Measurements from ENCODE around the gene SLC38A2. TPM values are rescaled to one million over a fixed set of nuclear protein-coding genes. Genes with fewer than 3 reads are reported as not detected.

The SLC38A2 gene
- total and polyA plus RNA-seq, 9 donors, result 124 to 390 (median 197) TPM

DNA sequence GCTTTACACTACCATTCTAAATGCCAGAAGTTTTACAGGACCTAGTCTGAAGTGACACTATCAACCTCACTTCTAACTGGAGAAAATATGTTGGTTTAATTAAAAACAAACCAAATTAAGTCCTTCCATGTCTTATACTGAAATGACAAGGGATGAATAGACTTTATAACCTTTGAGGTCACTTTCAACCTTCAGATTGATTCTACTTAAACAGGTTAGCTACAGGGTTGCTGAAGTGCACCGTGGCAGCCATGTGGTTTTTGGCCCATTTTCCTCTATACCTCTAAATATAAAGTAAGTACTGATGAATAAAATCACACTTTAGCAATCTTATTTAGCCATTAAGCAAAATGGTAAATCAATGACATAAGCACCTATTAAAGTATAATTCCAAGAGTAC is 3.9 kb downstream of the SLC38A2 start:
- Histone ChIP-seq H3K4me1 (ENCODE audit: insufficient read depth) (peaks cover 11% of the 10 kb centered on the region), H3K9me3 (no peaks in the 10 kb centered on the region), H3K36me3 (peaks cover 2% of the 10 kb centered on the region), H3K4me3 (peak overlapping the region; percentile 99), H3K27ac (peak overlapping the region in 1 of 2 donors; percentile 8), H3K27me3 (no peaks in the 10 kb centered on the region)
- WGBS, 3 donors, result 12 to 23% (median 16%) methylated on average over 1 of the region's 1 CpG
- DNase-seq, result no peak
- intact Hi-C loops (cut with DNase I), result loop anchor here in 1 of 4 donors (10.0 kb wide), 1 partner anchor 104 kb away; the partner anchor contains the start of gene SLC38A1
- TF ChIP-seq POLR2A (IDR thresholded peaks at IDR 0.05), result no peak
- TF ChIP-seq EP300 (IDR thresholded peaks at IDR 0.05), result no peak
- TF ChIP-seq, protein P1, sequence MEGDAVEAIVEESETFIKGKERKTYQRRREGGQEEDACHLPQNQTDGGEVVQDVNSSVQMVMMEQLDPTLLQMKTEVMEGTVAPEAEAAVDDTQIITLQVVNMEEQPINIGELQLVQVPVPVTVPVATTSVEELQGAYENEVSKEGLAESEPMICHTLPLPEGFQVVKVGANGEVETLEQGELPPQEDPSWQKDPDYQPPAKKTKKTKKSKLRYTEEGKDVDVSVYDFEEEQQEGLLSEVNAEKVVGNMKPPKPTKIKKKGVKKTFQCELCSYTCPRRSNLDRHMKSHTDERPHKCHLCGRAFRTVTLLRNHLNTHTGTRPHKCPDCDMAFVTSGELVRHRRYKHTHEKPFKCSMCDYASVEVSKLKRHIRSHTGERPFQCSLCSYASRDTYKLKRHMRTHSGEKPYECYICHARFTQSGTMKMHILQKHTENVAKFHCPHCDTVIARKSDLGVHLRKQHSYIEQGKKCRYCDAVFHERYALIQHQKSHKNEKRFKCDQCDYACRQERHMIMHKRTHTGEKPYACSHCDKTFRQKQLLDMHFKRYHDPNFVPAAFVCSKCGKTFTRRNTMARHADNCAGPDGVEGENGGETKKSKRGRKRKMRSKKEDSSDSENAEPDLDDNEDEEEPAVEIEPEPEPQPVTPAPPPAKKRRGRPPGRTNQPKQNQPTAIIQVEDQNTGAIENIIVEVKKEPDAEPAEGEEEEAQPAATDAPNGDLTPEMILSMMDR (IDR thresholded peaks at IDR 0.05), result no peak

DNA sequence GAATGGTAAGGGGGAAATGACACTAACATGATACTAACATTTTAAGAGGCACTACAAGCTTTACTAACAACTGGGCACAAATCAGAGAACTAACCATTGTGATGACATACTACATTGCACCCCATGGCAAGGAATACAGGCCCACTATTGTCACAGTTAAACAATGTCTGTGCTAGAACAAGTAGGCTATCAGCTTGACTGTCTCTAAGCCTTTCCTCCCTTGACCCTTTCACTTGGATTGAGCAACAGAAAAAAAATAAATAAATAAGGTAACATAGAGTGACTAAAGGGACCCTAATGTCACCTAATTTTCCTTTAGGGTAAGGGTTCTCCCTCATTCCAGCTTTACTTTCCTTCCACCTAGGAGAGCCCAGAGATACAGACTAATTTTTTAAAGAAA is 4.4 kb downstream of the SLC38A2 start:
- peaks cover 2% of the 10 kb centered on the region for H3K36me3 ChIP-seq
- intact Hi-C loops (cut with DNase I), result loop anchor here in 1 of 4 donors (10.0 kb wide), 1 partner anchor 103 kb away; the partner anchor contains the start of gene SLC38A1

DNA sequence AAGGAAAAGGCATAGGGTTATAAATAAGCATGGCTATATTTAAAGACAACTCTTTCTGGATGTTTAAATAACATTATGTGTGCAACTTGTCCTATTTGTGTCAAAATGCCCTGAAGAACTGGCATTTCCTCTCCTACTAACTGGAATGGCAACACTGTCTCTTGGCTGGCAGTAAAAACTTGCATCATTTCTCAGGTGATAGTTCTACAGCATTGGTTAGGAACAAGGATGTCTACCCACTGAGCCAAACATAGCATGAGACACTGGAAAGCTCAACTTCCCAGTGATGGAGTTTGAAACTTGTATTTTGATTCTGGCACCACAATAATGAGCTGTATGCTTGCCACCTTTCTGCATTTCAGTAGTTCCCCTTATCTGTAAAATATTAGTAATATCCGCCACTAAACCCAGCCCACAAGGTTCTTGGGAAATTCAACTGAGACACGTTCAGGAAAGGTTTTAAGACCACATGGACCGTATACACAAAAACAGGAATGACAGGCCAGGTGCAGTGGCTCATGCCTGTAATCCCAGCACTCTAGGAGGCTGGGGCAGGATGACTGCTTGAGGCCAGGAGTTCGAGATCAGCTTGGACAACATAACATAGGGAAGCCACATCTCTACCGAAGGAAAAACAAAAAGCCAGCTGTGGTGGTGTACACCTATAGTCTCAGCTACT is 5.1 kb downstream of the SLC38A2 start:
- WGBS, 3 donors, result 8 to 13% (median 10%) methylated on average over 5 of the region's 5 CpGs
- no peaks in the 10 kb centered on the region for H3K9me3 ChIP-seq
- H3K27me3 ChIP-seq, result no peaks in the 10 kb centered on the region
- no peak for DNase-seq
- H3K4me3 ChIP-seq, result peak overlapping the region; percentile 99
- intact Hi-C loops (cut with DNase I), result loop anchor here in 1 of 4 donors (10.0 kb wide), 1 partner anchor 103 kb away; the partner anchor contains the start of gene SLC38A1
- peaks cover 11% of the 10 kb centered on the region for H3K4me1 ChIP-seq (ENCODE audit: insufficient read depth)
- peak overlapping the region; percentile 8 to 13 for H3K27ac ChIP-seq
- TF ChIP-seq POLR2A (IDR thresholded peaks at IDR 0.05) (no peak), EP300 (IDR thresholded peaks at IDR 0.05) (no peak)
- TF ChIP-seq, protein P1 (IDR thresholded peaks at IDR 0.05), result no peak
- H3K36me3 ChIP-seq, result peaks cover 2% of the 10 kb centered on the region

More for the DNA sequence above, 4.4 kb downstream of the SLC38A2 start:
- Histone ChIP-seq H3K9me3 (no peaks in the 10 kb centered on the region), H3K27me3 (no peaks in the 10 kb centered on the region), H3K4me3 (peak overlapping the region; percentile 99), H3K27ac (peak overlapping the region in 1 of 2 donors; percentile 8), H3K4me1 (ENCODE audit: insufficient read depth) (peaks cover 11% of the 10 kb centered on the region)
- DNase-seq, result no peak
- TF ChIP-seq EP300 (IDR thresholded peaks at IDR 0.05) (no peak), POLR2A (IDR thresholded peaks at IDR 0.05) (no peak)
- TF ChIP-seq, protein P1 (IDR thresholded peaks at IDR 0.05), result no peak

DNA sequence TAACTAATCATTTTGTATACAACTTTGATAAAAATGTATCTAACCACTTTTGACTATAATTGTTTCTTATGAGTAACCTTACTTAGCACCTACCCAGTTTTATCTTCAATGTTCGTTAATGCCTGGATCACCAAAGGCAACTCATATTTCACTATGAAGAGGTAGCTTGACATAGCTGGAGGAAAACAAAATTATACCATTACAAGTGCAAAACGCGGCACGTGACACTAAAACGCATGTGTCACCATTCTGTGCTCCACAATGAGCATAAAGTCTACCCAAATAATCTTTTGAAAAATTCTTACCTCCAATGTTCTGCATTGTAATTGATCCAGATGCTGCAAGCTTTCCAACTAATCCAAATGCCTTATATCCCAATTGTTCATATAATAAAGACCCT is 5.8 kb downstream of the SLC38A2 start:
- TF ChIP-seq, protein P1 (IDR thresholded peaks at IDR 0.05), result no peak
- Histone ChIP-seq H3K27me3 (no peaks in the 10 kb centered on the region), H3K27ac (peak overlapping the region in 1 of 2 donors; percentile 18), H3K9me3 (no peaks in the 10 kb centered on the region), H3K36me3 (peaks cover 2% of the 10 kb centered on the region), H3K4me1 (ENCODE audit: insufficient read depth) (peaks cover 11% of the 10 kb centered on the region), H3K4me3 (peak overlapping the region; percentile 18)
- intact Hi-C loops (cut with DNase I), result loop anchor here in 1 of 4 donors (10.0 kb wide), 1 partner anchor 102 kb away; the partner anchor contains the start of gene SLC38A1
- WGBS, 3 donors, result 47 to 52% (median 47%) methylated on average over 5 of the region's 5 CpGs
- DNase-seq, result no peak
